Lower leg skin (tissue), 3 donors: Measurements from ENCODE around the gene ART5.

Source experiments
- POLR2A ChIP-seq, 2 donors: fragments of 450-650 bp; IDR thresholded peaks; one replicate each; pipeline ENCODE4 v1.6.1; 2016 to 2017; ENCODE audit warnings: antibody characterized with exemption in 2 of 2, mild to moderate bottlenecking in 1 of 2, moderate library complexity in 1 of 2
- TF ChIP-seq, protein P1 (sequence below), 3 donors: fragments of 450-650 bp; IDR thresholded peaks; one replicate each; pipeline ENCODE4 v1.5.1; 2016; ENCODE audit warnings: antibody characterized with exemption in 3 of 3, mild to moderate bottlenecking in 3 of 3, moderate library complexity in 2 of 3

DNA sequence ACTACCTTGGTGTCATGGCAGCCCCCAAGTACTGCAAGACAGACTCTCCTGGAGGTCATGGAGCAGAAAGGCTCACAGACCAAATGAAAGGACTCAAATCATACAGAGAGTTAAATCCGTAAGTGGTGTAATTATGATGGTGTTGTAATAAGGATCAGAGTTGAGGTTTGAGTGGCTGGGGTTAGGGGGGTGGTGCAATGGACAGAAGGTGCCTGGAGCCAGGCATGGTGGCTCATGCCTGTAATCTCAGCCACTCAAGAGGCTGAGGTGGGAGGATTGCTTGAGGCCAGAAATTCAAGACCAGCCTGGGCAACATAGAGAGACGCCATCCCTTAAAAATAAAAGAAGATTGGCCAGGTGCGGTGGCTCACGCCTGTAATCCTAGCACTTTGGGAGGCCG lies 18.7 kb downstream of the ART5 start:
- TF ChIP-seq, protein P1, sequence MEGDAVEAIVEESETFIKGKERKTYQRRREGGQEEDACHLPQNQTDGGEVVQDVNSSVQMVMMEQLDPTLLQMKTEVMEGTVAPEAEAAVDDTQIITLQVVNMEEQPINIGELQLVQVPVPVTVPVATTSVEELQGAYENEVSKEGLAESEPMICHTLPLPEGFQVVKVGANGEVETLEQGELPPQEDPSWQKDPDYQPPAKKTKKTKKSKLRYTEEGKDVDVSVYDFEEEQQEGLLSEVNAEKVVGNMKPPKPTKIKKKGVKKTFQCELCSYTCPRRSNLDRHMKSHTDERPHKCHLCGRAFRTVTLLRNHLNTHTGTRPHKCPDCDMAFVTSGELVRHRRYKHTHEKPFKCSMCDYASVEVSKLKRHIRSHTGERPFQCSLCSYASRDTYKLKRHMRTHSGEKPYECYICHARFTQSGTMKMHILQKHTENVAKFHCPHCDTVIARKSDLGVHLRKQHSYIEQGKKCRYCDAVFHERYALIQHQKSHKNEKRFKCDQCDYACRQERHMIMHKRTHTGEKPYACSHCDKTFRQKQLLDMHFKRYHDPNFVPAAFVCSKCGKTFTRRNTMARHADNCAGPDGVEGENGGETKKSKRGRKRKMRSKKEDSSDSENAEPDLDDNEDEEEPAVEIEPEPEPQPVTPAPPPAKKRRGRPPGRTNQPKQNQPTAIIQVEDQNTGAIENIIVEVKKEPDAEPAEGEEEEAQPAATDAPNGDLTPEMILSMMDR (IDR thresholded peaks at IDR 0.05): no peak
- no peak for TF ChIP-seq POLR2A (IDR thresholded peaks at IDR 0.05)
